Activated CD4-positive, alpha-beta T cell treated with anti-CD3 and anti-CD28 coated beads for 1 hour (primary cell): ENCODE results near the gene OR2M5.

Experiments
- DNase-seq: peaks from one replicate; pipeline ENCODE4 v3.0.0-alpha.2; 2020

OR2M5 gene, protein sequence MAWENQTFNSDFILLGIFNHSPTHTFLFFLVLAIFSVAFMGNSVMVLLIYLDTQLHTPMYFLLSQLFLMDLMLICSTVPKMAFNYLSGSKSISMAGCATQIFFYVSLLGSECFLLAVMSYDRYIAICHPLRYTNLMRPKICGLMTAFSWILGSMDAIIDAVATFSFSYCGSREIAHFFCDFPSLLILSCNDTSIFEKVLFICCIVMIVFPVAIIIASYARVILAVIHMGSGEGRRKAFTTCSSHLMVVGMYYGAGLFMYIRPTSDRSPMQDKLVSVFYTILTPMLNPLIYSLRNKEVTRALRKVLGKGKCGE

GRCh38 chr1:248144513-248145198, at the start of gene OR2M5:
Gene OR2M5, plus strand, starts transcription at chr1:248145148. Its CDS starts 0 bp downstream, at chr1:248145148.
- no peak for DNase-seq

DNA sequence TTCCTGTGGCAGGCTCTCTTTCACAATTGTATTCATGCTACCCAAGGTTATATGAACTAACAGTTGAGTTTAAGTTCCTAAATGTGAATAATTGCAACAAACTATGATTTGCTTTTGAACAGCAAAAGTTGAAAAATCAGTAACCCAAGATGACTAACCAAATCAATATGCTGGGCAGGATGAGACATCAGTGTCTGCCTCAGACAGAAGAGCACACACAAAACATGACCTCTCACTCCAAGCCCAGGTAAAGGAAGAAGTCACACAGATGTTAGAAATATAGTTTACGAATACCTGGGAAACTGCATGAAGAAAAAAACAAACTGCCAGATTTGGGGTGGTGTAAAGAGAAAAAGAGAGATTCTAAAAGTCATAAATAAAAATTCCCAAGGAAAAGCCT, 46.4 kb upstream of the OR2M5 start:
- no peak for DNase-seq

- no peak for DNase-seq
Measured at GRCh38 chr1:248102847-248103246, 42.1 kb upstream of the OR2M5 start.

DNA sequence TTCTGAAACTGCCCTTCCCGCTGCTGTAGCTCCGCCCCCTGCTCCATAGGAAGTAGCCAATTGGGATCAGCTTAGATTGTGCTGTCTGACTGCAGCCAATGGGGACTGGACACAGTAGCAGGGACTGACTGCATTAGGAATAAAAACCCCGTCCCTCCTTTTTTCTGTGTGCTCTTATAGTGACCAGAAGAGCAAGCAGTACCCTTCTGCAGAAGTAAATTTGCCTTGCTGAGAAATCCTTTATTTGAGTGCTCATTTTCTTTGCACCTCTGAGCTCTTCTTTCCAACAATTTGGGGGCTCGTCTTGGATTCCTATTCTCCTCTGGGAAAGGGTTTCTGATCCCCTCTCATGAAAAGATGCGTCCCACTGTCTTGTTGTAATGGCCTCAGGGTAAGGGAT, 33.8 kb upstream of the OR2M5 start:
- no peak for DNase-seq

GRCh38 chr1:248114890-248115289, 30.1 kb upstream of the OR2M5 start:
- DNase-seq: no peak

DNA sequence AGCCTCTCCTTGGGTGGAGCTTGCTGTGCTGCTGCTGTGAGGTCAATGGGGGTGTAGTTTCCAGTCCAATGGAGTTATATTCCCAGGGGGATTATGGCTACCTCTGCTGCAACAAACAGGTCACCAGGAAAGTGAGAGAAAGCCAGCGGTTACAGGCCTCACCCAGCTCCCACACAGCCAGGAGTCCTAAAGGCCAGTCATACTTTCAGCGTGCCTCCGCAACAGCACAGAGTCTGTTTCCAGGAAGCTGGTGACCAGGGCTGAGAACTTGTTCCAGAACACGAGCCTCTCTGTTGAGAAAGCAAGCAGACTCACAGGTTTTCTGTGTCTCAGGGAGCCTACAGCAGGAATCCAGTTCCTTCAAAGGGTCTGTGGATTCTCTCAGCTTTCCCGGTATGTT, 17.3 kb upstream of the OR2M5 start:
- no peak for DNase-seq

DNA sequence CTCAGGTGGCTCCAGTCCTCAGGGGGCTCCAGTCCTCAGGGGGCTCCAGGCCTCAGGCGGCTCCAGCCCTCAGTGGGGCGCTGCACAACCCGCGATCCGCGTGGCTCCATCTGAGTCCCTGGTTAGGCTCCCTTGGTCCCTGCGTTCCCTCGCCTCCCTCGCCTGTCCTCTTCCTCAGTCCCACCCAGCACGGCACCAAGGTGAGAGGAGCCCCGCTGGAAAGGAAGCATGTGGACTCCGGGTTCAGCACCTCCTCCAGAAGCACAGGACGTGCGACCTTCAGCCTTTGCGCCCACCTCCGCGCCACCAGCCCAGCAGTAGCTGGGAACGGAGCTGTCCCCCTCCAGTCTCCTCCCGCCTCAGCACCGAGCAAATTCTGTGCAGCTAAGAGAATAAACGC, 8.1 kb upstream of the OR2M5 start:
- DNase-seq: no peak

DNA sequence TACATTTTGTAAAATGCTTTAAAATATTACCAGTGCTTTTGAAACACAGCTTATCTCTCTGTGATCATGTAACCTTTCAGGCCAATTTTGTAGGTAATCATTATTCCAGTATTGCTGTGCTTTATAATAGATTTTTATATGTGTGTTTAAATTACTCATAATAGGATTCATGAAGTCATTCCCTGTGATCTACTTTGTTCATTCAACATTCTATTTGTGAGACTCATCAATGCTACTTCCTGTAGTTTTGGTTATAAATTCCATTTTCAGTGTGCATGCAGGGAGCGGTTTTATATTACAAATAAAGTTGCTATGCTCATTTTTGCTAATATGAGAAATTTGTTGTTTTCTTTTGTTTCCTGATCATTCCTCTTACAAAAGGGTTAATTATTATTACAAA, 4.1 kb upstream of the OR2M5 start:
- no peak for DNase-seq

GRCh38 chr1:248143311-248143710, 1.6 kb upstream of the OR2M5 start:
- DNase-seq: no peak

DNA sequence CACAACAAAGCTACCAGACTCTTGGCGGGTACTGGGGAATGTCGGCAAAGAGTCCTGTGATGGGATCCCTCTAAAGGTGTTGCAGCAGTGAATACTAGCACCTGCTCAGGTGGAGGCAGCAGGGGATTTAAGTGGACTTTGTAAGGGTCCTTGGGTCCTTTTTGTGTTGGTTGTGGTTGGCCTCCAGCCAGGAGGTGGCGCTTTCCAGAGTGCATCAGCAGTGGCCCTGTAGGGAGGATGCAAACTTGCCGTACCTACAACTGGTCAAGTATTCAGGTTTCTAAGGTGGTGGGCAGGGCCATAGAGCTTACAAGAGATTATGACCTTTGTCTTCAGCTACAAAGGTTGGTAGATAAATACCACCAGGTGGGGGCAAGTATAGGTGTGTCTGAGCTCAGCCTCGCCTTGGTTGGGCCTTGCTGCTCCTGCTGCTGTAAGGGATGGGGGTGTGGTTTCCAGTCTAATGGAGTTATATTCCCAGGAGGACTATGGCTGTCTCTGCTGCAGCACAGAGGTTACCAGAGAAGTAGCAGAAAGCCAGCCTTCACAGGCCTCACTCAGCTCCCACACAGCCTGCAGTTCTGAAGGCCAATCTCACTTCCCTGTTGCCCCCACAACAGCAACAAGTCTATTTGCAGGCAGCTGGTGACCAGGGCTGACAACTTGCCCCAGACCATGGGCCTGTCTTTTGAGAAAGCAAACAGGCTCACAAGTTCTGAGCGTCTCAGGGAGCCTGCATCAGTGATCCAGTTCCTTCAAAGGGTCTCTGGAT, 7.3 kb downstream of the OR2M5 start:
- no peak for DNase-seq

- no peak for DNase-seq
Measured at GRCh38 chr1:248155927-248156326, 11.0 kb downstream of the OR2M5 start.

DNA sequence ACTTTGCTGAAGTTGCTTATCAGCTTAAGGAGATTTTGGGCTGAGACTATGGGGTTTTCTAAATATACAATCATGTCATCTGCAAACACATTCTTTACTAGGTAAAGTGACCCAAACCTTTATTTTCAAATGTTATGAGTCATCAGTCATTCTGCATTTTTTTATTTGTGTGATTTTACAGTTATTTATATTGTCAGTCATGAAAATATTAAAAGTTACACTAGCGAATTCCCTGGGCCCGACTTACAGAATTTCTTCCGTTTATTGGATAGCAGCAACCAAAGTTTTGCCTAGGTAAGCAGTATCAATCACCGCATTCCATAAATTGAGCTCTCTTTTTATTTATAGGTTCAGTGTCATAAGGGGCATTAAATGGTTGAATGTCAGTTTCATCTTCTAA, 13.8 kb downstream of the OR2M5 start:
- no peak for DNase-seq

DNA sequence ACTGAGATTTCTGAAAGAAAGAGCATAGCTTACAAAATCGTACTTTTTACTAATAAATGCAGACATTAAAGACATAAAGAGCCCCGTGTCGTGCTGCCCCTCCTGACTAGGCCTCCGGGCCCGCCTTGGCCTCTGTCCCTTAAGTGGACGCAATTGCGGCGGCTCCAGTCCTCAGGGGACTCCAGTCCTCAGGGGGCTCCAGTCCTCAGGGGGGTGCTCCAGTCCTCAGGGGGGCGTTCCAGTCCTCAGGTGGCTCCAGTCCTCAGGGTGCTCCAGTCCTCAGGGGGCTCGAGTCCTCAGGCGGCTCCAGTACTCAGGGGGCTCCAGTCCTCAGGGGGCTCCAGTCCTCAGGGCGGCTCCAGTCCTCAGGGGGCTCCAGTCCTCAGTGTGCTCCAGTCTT, 19.1 kb downstream of the OR2M5 start:
- DNase-seq: no peak

GRCh38 chr1:248165186-248165585, 20.2 kb downstream of the OR2M5 start:
- DNase-seq: no peak

GRCh38 chr1:248174521-248174920, 29.6 kb downstream of the OR2M5 start, which contains the start of gene OR2M2:
Gene OR2M2, plus strand, starts transcription at chr1:248174821. Its CDS starts 5,165 bp downstream, at chr1:248179986.
- DNase-seq: no peak

GRCh38 chr1:248183996-248184395, 39.0 kb downstream of the OR2M5 start:
- no peak for DNase-seq

DNA sequence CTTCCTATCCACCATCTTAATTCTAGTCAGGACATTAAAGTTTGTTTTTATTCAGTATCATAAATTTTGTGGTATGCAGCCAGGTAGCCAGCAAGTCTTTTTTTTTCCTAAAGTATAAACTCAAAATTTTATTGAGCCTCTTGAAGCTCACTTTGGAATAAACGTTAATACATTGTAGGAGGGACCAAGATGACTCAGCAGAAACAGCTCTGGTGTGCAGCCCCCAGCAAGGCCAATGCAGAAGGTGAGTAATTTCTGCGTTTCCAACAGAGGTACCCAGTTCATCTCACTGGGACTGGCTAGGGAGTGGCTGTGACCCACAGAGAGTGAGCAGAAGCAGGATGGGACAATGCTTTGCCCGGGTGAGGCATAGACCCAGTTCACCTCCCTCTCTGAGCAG, 42.4 kb downstream of the OR2M5 start:
- DNase-seq: no peak

DNA sequence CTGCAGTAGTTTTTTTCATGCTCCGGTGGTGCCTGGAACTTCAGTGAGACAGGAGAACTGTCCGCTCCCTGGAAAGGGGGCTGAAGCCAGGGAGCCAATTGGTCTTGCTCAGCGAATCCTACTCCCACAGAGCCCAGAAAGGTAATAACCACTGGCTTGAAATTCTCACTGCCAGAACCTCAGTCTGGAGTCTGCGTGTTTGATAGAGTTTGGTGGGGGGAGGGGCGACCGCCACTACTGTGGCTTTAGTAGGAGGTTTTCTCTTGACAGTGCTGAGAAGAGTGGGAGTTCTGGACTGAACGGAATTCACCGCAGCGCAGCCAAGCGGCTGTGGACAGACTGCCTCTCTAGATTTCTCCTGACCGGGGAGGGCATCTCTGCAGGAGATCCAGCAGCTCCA, 44.1 kb downstream of the OR2M5 start:
- no peak for DNase-seq

GRCh38 chr1:248194117-248194516, 49.2 kb downstream of the OR2M5 start:
- no peak for DNase-seq
